Jurkat, Clone E6-1 (cell line): ENCODE measurements around the gene IQSEC3.
"Not testable (repeated sequence)": the region's sequence is repeated elsewhere in the genome, so short reads cannot be mapped to it uniquely, and the experiment has no call there.

Experiments used
- DNase-seq: peaks from one replicate; pipeline ENCODE4 v3.0.0-alpha.2; 2011; ENCODE audit warnings: low read depth, low spot score
- H3K4me3 ChIP-seq: 2 replicates; pipeline ENCODE4 v1.5.1; 2011; ENCODE audit warnings: mild to moderate bottlenecking, low read length, control low read depth, moderate library complexity

The IQSEC3 gene

DNA sequence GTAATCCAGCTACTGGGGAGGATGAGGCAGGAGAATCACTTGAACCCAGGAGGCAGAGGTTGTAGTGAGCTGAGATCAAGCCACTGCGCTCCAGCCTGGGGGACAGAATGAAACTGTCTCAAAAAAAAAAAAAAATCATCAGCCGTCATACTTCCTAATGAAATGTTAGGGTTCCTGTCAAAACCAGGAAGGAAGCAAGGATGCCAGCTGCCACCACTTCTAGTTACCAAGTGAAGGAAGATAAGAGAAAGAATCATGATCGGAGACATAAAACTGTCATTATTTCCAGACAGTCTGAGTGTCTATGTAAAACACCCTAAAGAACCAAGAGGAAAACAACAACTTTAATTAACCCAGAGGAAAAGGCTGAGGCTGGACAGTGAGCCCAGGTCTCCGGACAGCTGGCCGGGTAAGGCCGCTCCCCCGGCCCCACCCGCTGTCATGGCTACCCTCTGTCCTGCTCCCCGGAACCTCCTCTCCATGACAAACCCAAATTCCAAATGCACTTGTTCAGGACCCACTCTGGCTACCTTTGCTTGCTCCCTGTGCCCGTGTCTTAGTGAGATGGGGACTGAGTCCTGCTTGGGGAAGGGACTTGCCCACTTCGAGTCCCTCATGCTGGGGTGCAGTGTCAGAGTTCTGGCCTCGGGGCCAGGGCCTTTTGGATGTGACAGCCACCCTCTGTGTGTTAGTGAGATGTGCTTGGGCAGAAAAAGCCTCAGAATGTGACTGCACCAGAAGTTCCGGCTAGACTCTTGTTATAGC, 118.4 kb downstream of the IQSEC3 start:
- no peak overlapping the region for H3K4me3 ChIP-seq

DNA sequence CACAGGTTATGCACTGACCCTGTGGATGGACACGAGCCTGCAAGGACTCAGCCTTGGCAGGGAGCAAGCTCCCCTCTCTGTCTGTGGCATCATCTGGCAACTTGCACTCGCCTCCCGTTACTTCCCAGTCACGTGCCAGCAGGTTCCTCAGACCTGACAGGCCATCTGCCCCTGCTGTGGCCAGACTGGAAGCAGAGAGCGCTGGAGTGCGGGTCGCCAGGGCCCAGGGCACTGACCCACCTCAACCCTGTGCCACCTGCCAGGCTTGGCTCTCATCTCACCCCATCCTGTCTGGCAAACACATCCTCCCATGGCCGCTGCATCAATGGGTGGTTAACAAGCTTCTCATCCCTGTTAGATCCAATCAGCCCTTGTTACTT, 119.0 kb downstream of the IQSEC3 start:
- DNase-seq = no peak
- H3K4me3 ChIP-seq = no peak overlapping the region

More for the DNA sequence above, 118.4 kb downstream of the IQSEC3 start:
- DNase-seq = no peak

DNA sequence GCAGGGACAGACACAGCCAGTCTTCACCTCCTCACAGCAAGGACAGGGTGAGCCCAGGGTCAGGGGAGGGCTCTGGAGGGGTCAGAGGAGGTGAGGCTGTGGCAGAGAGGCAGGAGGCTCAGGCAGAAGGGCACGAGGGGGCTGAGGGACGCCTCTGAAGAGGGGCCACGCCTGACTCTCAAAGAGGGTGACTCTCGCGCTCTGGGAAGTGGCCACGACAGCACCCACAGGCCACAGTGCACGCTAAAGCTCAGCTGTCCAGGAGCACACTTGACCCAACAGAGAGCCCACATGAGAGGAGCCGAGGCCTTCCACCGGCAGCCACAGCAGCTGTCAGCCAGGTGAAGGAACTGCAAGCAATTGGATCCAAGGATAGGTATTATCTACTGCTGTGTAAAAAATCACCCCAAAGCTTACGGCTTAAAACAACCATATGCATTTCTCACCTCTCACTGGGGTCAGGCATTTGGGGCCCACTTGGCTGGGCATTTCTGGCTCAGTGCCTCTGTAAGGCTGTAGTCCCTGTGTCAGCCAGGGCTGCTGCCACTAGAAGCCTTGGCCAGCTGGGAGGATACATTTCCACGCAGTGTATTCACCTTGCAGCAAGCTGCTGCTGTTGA, 119.5 kb downstream of the IQSEC3 start:
- DNase-seq = no peak
- no peak overlapping the region for H3K4me3 ChIP-seq

DNA sequence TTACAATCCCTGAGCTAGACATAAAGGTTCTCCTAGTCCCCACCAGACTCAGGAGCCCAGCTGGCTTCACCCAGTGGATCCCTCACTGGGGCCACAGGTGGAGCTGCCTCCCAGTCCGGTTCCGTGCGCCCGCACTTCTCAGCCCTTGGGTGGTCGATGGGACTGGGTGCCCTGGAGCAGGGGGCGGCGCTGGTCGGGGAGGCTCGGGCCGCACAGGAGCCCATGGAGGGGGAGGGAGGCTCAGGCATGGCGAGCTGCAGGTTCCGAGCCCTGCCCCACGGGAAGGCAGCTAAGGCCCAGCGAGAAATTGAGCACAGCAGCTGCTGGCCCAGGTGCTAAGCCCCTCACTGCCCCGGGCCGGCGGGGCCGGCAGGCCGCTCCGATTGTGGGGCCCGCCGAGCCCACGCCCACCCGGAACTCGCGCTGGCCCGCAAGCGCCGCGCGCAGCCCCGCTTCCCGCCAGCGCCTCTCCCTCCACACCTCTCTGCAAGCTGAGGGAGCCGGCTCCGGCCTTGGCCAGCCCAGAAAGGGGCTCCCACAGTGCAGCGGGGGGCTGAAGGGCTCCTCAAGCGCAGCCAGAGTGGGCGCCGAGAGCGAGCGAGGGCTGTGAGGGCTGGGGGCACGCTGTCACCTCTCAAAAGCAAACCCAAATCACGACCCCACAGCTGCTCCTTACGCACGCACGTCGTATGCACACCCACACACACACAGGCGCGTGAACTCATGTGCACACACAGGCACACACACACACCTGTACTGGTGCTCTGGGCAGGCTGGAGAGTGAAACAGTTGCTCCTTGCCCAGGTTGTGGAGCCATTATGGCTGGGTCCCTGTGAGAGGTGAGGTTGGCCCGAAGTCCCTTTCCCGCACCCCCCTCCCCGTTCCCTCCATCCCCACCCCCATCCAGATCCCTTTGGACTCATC, 121.7 kb downstream of the IQSEC3 start:
- H3K4me3 ChIP-seq, DNase-seq: not testable (repeated sequence)

GRCh38 chr12:188910-189621, 122.5 kb downstream of the IQSEC3 start:
- DNase-seq = no peak
- no peak overlapping the region for H3K4me3 ChIP-seq

DNA sequence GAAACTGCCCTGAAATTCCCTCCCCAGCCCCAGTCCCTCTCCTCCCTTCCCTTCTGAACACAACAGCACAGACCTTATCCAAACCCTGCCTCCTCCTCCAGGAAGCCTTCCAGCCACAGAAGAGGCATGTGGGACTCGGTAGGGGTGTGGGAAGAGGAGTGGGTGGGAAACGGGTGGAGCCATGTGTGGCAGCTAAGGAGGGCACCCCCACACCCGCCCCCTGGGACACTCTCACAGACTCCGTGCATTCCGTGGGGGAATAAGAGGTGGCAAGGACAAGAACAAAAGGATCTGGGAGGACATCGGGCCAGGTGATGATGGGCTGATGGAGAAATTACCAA, 123.0 kb downstream of the IQSEC3 start:
- no peak overlapping the region for H3K4me3 ChIP-seq
- no peak for DNase-seq

GRCh38 chr12:190881-191280, 124.3 kb downstream of the IQSEC3 start:
- DNase-seq = no peak
- no peak overlapping the region for H3K4me3 ChIP-seq

DNA sequence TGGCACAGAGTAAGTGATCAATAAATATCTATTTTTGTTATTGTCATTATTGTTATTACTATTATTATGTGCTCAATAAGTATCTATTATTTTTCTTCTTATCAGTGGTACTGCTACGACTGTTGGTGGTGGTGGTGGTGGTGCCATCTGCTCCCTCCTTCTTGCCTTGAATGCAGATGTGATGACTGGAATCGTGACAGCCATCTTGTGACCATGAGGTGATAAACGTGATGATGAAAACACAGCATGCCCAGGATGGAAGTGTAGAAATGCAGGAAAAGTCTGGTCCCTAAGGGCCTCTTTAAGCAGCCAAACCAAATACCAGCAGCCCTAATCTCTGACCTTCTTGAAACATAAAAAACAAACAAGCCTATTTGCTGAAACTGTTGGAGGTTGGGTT, 125.0 kb downstream of the IQSEC3 start:
- DNase-seq = no peak

DNA sequence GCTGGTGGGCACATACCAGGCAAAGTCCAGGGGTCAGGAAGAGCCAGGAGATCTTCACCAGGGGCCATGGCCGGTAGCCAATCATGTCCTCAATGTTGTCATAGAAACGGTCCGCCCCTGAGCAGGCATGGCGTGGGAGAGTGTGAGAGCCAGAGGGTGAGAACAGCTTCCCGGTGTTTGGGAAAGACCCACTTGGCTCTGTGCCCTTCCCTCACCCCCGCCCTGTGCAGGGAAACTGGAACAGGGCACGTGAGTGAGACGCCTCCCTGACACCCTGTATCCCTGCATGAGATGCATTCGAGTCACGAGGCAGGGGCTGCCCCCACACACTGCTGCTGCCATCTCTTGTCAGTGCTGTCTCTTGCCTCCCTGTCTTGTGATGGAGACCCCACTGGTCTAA, 126.7 kb downstream of the IQSEC3 start:
- DNase-seq = no peak

More for the DNA sequence above, 125.0 kb downstream of the IQSEC3 start:
- no peak overlapping the region for H3K4me3 ChIP-seq

GRCh38 chr12:194276-194675, 127.7 kb downstream of the IQSEC3 start:
- no peak for DNase-seq
- H3K4me3 ChIP-seq = no peak overlapping the region

More for the DNA sequence above, 126.7 kb downstream of the IQSEC3 start:
- H3K4me3 ChIP-seq = no peak overlapping the region

- H3K4me3 ChIP-seq = no peak overlapping the region
- DNase-seq = no peak
Observed at GRCh38 chr12:195156-195555, 128.6 kb downstream of the IQSEC3 start.

GRCh38 chr12:195951-196350, 129.4 kb downstream of the IQSEC3 start:
- no peak overlapping the region for H3K4me3 ChIP-seq
- DNase-seq = no peak

- DNase-seq = no peak
- no peak overlapping the region for H3K4me3 ChIP-seq
Observed at GRCh38 chr12:196436-196835, 129.9 kb downstream of the IQSEC3 start.

- no peak overlapping the region for H3K4me3 ChIP-seq
- no peak for DNase-seq
Observed at GRCh38 chr12:197347-197746, 130.8 kb downstream of the IQSEC3 start.

GRCh38 chr12:197911-198695, 131.5 kb downstream of the IQSEC3 start:
- no peak for DNase-seq
- H3K4me3 ChIP-seq = no peak overlapping the region

DNA sequence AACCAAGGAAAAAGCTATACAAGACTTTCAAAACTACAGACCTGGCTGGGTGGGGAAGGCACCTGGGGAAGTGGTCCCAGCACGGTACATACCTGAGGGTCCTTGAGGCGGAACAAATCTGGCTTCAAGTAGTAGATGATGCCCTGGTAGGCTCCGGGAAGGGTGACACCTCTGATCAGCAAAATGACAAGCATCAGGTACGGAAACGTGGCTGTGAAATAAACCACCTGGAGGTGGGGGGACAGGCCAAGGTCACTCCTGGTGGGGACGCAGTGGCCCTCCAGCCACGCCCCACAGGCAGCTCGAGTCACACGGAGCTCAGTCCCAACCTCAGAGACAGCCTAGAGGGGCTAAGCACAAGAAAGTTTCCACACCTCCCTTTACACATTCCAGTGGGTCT, 132.1 kb downstream of the IQSEC3 start:
- no peak for DNase-seq
- H3K4me3 ChIP-seq = no peak overlapping the region

DNA sequence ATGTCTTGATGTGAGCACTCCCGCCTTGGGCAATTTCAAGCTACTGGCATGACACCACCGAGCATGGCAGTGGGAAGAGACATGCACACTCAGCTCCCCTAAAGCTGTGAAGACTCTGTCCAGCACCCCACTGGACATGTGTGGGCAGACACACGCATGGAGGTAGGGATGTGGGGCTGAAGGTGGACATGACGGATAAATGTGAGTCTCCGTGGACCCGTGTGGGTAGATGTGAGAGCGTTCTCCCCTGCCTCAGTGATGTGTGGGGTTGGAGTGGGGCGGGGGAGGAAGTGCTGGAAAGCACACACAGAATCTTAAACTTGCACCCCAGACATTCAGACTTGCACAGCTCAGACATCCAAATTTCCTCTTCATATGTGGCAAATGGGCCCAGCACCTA, 134.8 kb downstream of the IQSEC3 start:
- H3K4me3 ChIP-seq = no peak overlapping the region
- DNase-seq = no peak

DNA sequence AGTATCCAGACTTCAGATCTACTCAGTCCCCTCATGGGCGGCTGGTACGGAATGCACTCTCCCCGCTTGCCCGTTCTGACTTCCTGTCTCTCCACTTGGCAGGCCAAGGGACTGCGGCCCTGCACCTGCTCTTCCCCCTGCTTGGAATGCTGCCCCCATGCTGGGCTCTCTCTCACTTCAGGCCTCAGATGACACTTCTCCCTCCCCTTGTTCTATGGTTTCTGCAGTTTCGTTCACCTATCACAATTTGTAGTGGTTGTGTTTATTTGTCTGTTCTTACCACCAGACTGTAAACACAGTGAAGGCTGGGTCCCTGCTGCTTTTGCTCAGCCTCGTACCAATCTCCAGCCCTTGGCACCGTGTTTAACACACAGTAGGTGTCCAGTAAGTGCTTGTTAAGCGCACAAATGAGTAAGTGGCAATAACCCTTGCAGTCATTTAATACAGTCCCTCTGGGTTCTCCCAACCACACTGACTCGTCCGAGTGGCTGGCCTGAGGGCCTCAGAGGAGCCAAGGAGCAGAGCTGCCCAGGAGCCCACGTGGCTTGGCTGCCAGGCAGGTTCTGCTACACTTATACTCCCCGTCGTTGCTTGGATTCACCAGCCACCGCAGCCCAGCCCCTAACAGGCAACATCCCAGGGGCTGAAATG, 135.6 kb downstream of the IQSEC3 start:
- no peak for DNase-seq
- H3K4me3 ChIP-seq = no peak overlapping the region
